ENCODE results near the gene CNTF. TPM values are rescaled to one million over a fixed set of nuclear protein-coding genes. Genes with fewer than 3 reads are reported as not detected.

Gene CNTF
- total and polyA plus RNA-seq, 10 of the 15 experiments (the other 5 are each of a cell fraction or from before 2014, with no cell fraction given), result 0.16 to 2.3 (median 0.73) TPM

- CTCF ChIA-PET, result interaction anchor here (1.0 kb wide), 2 partner anchors 14 to 38 kb away, joined by 3 to 4 read pairs; no protein-coding TSS in a partner anchor
- TF ChIP-seq TCF7 (IDR thresholded peaks at IDR 0.05; ENCODE audit: borderline replicate concordance), result no peak
- no peak for TF ChIP-seq MEF2A (IDR thresholded peaks at IDR 0.05; ENCODE audit: insufficient read depth, low read depth, low read length)
- no peak for TF ChIP-seq ZNF622 (IDR thresholded peaks at IDR 0.05)
- TF ChIP-seq MXI1 (IDR thresholded peaks at IDR 0.05; ENCODE audit: low read depth, low read length), result no peak
- no peak for TF ChIP-seq CUX1 (IDR thresholded peaks at IDR 0.05; ENCODE audit: insufficient replicate concordance, low read depth, low read length)
- ATAC-seq (no peak), DNase-seq (ENCODE audit: low read depth, low spot score) (no peak), FAIRE-seq (no peak)
- Histone ChIP-seq H3K4me3 (no peak overlapping the region), H3K27ac (ENCODE audit: control insufficient read depth, insufficient read depth) (no peak overlapping the region), H3K36me3 (ENCODE audit: control insufficient read depth in 2 of 2, insufficient read depth in 2 of 2, low read length in 1 of 2) (peaks cover 8 to 53% of the 10 kb centered on the region in 2 experiments), H3K79me2 (ENCODE audit: control insufficient read depth, insufficient read depth, low read length) (no peaks in the 10 kb centered on the region), H2AFZ (ENCODE audit: control insufficient read depth, low read depth, low read length) (no peak overlapping the region), H3K9ac (ENCODE audit: control insufficient read depth, insufficient read depth, low read length) (no peak overlapping the region), H3K9me3 (replicated peaks; ENCODE audit: control insufficient read depth, insufficient read depth, low read length) (no peaks in the 10 kb centered on the region), H3K4me1 (ENCODE audit: control insufficient read depth, insufficient read depth, low read length) (no peaks in the 10 kb centered on the region), H3K27me3 (replicated peaks in 1 of 2; ENCODE audit: control insufficient read depth in 2 of 2, insufficient read depth in 2 of 2, low read length in 1 of 2) (no peaks in the 10 kb centered on the region), H4K20me1 (ENCODE audit: control insufficient read depth, insufficient read depth) (no peaks in the 10 kb centered on the region), H3K4me2 (ENCODE audit: control insufficient read depth, insufficient read depth) (no peak overlapping the region)
- intact Hi-C loops (cut with micrococcal nuclease; ENCODE audit: unreplicated experiment), result no loop called here
- SMC1A ChIA-PET (ENCODE audit: uncharacterized antibody, unreplicated experiment), result no interaction called here
- POLR2A ChIA-PET, result no interaction called here
- BruUV-seq (replicated peaks), result no TSS peak
- RAD21 ChIA-PET (ENCODE audit: unreplicated experiment), result no interaction called here
- in situ Hi-C loops (cut with MboI), result no loop called here
- 100% methylated on average over 1 of the region's 1 CpG for WGBS (ENCODE audit: insufficient coverage, insufficient replicate concordance, low lambda C conversion rate, missing lambda C conversion rate)
These were observed 6.9 kb upstream of the CNTF start for GRCh38 chr11:58615559-58615958.

All from GM12878 (cell line).